HG03575 (cell line): ENCODE results near the gene ZNF805.
"Not testable (repeated sequence)": the region's sequence is repeated elsewhere in the genome, so short reads cannot be mapped to it uniquely, and the experiment has no call there.

Experiments used
- ATAC-seq: cut with Tn5 transposase; IDR thresholded peaks from one replicate; pipeline ENCODE4 v1.9.1; 2021; ENCODE audit not compliant: unreplicated experiment, insufficient number of reproducible peaks, low FRiP score; ENCODE audit errors: extremely low read depth

ZNF805 gene

GRCh38 chr19:57262044-57262443 is 21.6 kb downstream of the ZNF805 start:
- no peak for ATAC-seq

- ATAC-seq = no peak
Measured at GRCh38 chr19:57263244-57263741, 22.9 kb downstream of the ZNF805 start.

GRCh38 chr19:57267291-57267690 is 26.9 kb downstream of the ZNF805 start:
- ATAC-seq = no peak

GRCh38 chr19:57269515-57270250 is 29.3 kb downstream of the ZNF805 start:
- ATAC-seq = no peak

GRCh38 chr19:57271280-57271679 is 30.8 kb downstream of the ZNF805 start:
- ATAC-seq = no peak

GRCh38 chr19:57273014-57273413 is 32.6 kb downstream of the ZNF805 start:
- ATAC-seq = no peak

- ATAC-seq = no peak
Measured at GRCh38 chr19:57276430-57276829, 36.0 kb downstream of the ZNF805 start.

- ATAC-seq = not testable (repeated sequence)
Measured at GRCh38 chr19:57278481-57278880, 38.0 kb downstream of the ZNF805 start.

- peak; percentile 26 for ATAC-seq
Measured at GRCh38 chr19:57279418-57280164, 39.2 kb downstream of the ZNF805 start.

GRCh38 chr19:57280165-57280961 is 39.9 kb downstream of the ZNF805 start, which contains the start of gene ZNF460:
Gene ZNF460 (plus strand): TSS chr19:57280485. CDS start chr19:57280807, 322 bp downstream.
- peak; percentile 33 for ATAC-seq

GRCh38 chr19:57280962-57281400 is 40.5 kb downstream of the ZNF805 start:
- ATAC-seq = no peak

GRCh38 chr19:57282011-57282643 is 41.7 kb downstream of the ZNF805 start:
- no peak for ATAC-seq

GRCh38 chr19:57288373-57288772 is 47.9 kb downstream of the ZNF805 start:
- ATAC-seq = no peak

- ATAC-seq = no peak
Measured at GRCh38 chr19:57290970-57291369, 50.5 kb downstream of the ZNF805 start.

- ATAC-seq = no peak
Measured at GRCh38 chr19:57292547-57292946, 52.1 kb downstream of the ZNF805 start.

- ATAC-seq = no peak
Measured at GRCh38 chr19:57293719-57294118, 53.3 kb downstream of the ZNF805 start.

- ATAC-seq = no peak
Measured at GRCh38 chr19:57302020-57302465, 61.6 kb downstream of the ZNF805 start.

GRCh38 chr19:57302727-57303401 is 62.4 kb downstream of the ZNF805 start:
- no peak for ATAC-seq
